Measurements from ENCODE around the gene LAPTM5. TPM values are rescaled to one million over a fixed set of nuclear protein-coding genes. Genes with fewer than 3 reads are reported as not detected.

The LAPTM5 gene
- total and polyA plus RNA-seq, 7 donors, result 3.0 to 14.5 (median 13.1) TPM

DNA sequence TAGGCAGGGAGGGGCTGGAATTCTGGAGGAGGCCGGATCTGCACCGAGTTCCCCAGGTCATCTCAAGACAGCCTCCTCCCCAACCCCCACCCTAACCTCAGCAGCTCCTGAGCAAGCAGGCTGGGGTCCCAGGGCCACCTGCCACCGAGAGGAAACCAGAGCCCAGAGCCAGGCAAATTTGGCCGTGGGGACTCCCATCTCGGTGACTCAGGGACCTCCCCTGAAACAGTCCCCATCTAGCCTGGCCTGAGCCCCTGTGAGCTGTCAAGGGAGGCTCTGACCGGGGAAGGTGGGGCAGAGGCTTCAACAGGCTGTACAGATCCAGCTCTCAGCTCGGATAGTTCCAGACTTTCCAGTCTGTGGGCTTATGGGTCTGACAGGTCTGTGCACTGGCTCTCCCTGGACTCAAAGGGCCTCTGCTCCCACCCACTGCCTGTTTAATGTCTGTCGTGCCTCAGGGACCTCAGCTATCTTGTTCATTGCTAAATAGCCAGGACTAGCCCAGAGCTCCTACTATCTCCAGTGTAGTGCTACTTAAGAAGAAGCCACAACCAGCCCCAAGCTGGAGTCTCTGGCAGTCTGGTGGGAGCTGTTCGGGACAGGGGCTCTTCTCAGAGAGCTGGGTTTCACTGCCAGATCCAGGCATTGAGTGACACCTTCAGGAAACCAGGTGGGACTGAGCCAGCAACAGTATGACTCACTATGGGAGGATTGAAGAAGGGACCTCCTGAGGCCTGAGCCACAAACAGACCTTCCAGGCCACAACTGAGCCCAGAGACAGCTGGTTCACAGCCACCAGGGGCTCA is 59.8 kb downstream of the LAPTM5 start:
- H3K9me3 ChIP-seq, result no peaks in the 10 kb centered on the region
- no peak overlapping the region for H3K27ac ChIP-seq
- DNase-seq (peak; percentile 25 to 49), ATAC-seq (peak in 1 of 4 donors; percentile 6)
- 50 to 57% (median 57%) methylated on average over 9 of the region's 9 CpGs for WGBS, 3 donors
- H3K36me3 ChIP-seq (ENCODE audit: insufficient read depth in 1 of 2, low read depth in 1 of 2), result no peaks in the 10 kb centered on the region
- H3K27me3 ChIP-seq (ENCODE audit: insufficient read depth in 3 of 3, low read length in 2 of 3), result peaks cover 0 to 2% (median 0%) of the 10 kb centered on the region in 3 donors
- TF ChIP-seq, protein P1, sequence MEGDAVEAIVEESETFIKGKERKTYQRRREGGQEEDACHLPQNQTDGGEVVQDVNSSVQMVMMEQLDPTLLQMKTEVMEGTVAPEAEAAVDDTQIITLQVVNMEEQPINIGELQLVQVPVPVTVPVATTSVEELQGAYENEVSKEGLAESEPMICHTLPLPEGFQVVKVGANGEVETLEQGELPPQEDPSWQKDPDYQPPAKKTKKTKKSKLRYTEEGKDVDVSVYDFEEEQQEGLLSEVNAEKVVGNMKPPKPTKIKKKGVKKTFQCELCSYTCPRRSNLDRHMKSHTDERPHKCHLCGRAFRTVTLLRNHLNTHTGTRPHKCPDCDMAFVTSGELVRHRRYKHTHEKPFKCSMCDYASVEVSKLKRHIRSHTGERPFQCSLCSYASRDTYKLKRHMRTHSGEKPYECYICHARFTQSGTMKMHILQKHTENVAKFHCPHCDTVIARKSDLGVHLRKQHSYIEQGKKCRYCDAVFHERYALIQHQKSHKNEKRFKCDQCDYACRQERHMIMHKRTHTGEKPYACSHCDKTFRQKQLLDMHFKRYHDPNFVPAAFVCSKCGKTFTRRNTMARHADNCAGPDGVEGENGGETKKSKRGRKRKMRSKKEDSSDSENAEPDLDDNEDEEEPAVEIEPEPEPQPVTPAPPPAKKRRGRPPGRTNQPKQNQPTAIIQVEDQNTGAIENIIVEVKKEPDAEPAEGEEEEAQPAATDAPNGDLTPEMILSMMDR (IDR thresholded peaks at IDR 0.05), result no peak
- H3K4me3 ChIP-seq, result no peak overlapping the region
- intact Hi-C loops (cut with DNase I), result no loop called here
- no peaks in the 10 kb centered on the region for H3K4me1 ChIP-seq

DNA sequence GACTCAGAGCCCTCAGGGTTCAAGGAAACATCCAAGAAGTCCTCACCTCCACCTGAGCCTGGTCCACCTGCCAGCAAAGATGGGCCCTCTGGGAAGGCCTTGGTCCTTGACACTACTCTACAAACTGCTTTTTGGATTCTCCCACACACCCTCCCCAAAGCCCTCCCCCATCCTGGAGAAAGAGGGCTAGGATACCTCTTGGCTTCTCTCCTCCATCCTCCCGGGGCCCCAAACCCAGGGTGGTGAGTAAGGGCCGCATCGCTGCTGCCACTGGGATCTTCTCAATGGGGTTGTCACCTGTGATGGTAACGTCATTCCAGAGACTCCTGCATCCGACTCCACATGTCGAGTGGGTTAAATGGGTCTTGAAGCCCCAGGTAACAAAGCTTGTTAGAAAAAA is 60.7 kb downstream of the LAPTM5 start:
- no peak for ATAC-seq
- H3K4me1 ChIP-seq, result no peaks in the 10 kb centered on the region
- no peak overlapping the region for H3K27ac ChIP-seq
- no peaks in the 10 kb centered on the region for H3K9me3 ChIP-seq
- peak in 1 of 2 donors; percentile 11 for DNase-seq
- 95 to 97% (median 96%) methylated on average over 6 of the region's 6 CpGs for WGBS, 3 donors
- H3K4me3 ChIP-seq, result no peak overlapping the region
- H3K27me3 ChIP-seq (ENCODE audit: insufficient read depth in 3 of 3, low read length in 2 of 3), result no peaks in the 10 kb centered on the region
- TF ChIP-seq, protein P1 (IDR thresholded peaks at IDR 0.05), result no peak
- no peaks in the 10 kb centered on the region for H3K36me3 ChIP-seq (ENCODE audit: insufficient read depth in 1 of 2, low read depth in 1 of 2)
- intact Hi-C loops (cut with DNase I), result no loop called here

DNA sequence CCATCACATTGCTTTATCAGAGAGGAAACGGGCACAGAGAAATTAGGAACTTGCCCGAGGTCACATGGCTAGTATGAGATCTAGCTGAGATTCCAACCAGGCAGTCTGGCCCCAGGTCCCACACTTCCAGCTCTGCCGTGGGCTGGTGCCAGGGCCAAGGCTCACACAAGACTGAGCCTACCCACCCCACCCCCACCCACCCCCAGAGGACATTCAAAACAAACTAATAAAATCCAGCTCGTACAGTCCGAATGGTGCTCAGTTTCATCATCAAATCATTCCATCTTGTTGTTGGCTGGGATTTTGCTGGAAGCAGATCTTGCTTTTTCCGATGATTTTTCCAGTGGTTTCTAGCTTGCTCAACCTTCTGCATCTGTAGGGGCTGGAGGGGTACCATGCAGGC is 62.1 kb downstream of the LAPTM5 start:
- no peaks in the 10 kb centered on the region for H3K9me3 ChIP-seq
- no peaks in the 10 kb centered on the region for H3K4me1 ChIP-seq
- DNase-seq, result peak; percentile 66 to 86
- no peak overlapping the region for H3K4me3 ChIP-seq
- peak in 2 of 4 donors; percentile 50 to 71 for ATAC-seq
- TF ChIP-seq, protein P1 (IDR thresholded peaks at IDR 0.05), result no peak
- intact Hi-C loops (cut with DNase I), result no loop called here
- no peaks in the 10 kb centered on the region for H3K27me3 ChIP-seq (ENCODE audit: insufficient read depth in 3 of 3, low read length in 2 of 3)
- no peaks in the 10 kb centered on the region for H3K36me3 ChIP-seq (ENCODE audit: insufficient read depth in 1 of 2, low read depth in 1 of 2)
- WGBS, 3 donors, result 34 to 54% (median 45%) methylated on average over 6 of the region's 6 CpGs
- no peak overlapping the region for H3K27ac ChIP-seq

DNA sequence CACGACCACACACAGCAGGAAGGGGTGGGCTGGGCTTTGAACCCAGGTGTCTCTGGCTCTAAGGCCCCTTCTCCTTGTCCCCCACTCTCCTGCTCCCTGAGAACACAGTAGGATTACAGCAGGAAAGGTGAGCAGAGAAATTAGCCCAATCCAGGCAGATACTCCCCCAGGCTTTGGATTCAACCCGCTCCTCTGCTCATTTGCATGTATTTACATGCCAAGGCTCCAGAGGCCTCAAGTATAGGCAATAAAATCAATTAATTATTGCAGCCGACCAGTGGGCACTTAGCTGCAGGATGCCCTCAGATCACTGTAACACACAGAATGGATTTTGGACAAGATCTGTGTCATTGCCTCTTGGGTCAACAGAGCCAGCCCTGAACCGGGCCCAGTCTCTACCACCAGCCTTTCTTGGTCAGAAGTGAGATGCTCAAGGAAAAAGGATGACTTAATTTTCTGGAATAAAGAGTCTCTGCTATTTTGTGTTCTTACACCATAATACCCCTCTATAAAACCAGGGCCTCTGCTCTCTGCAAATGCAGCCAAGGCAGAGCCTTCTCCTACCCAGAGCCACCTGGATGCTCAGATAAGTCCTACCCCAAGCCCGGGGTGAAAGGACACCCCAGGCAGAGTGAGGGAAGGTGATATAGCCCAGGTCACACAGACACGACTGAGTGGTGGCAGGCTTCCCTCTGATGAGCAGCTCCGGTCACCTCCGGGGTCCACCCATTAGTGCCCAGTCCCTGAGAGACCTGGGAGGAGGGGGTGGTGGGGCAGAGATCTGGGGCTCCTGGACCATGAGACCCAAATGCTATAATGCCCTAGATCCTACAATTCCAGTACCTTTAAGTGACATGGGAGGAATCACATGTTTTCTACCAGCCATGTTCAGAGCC is 63.0 kb downstream of the LAPTM5 start:
- 81 to 82% (median 82%) methylated on average over 8 of the region's 8 CpGs for WGBS, 3 donors
- Histone ChIP-seq H3K4me3 (no peak overlapping the region), H3K9me3 (no peaks in the 10 kb centered on the region), H3K4me1 (no peaks in the 10 kb centered on the region), H3K27me3 (ENCODE audit: insufficient read depth in 3 of 3, low read length in 2 of 3) (no peaks in the 10 kb centered on the region), H3K27ac (no peak overlapping the region), H3K36me3 (ENCODE audit: insufficient read depth in 1 of 2, low read depth in 1 of 2) (no peaks in the 10 kb centered on the region)
- no peak for ATAC-seq
- TF ChIP-seq, protein P1 (IDR thresholded peaks at IDR 0.05), result no peak
- DNase-seq, result no peak
- intact Hi-C loops (cut with DNase I), result no loop called here

Data from psoas muscle (tissue), 8 donors.